ENCODE results near the gene BLM. TPM values are rescaled to one million over a fixed set of nuclear protein-coding genes. Genes with fewer than 3 reads are reported as not detected.

BLM gene
- 6.5 and 7.2 TPM in 2 replicates for total RNA-seq (2012; rRNA removed)
- polyA plus RNA-seq (2012; rRNA removed) = 2.3 and 2.5 TPM in 2 replicates
- polyA plus RNA-seq (2012; cell fraction: cytosol; rRNA removed) = 0.26 and 0.64 TPM in 2 replicates
- polyA plus RNA-seq (2012; cell fraction: nucleus; rRNA removed; ENCODE audit: low replicate concordance) = 0.27 and 1.7 TPM in 2 replicates
- Bru-seq, nascent RNA = percentile 40 among the genes with signal in this experiment
- percentile 34 among the genes with signal in this experiment for BruChase-seq, experiment 1, labeled RNA remaining after a 6-hour chase
- percentile 32 among the genes with signal in this experiment for BruChase-seq, experiment 2, labeled RNA remaining after a 2-hour chase
- long read RNA-seq, full-length matches to known transcripts = 4 of 5 reads
- long read RNA-seq, partial matches to known transcripts = 0 of 5 reads
- long read RNA-seq, other reads (novel, unspliced or antisense) = 1 of 5 reads

DNA sequence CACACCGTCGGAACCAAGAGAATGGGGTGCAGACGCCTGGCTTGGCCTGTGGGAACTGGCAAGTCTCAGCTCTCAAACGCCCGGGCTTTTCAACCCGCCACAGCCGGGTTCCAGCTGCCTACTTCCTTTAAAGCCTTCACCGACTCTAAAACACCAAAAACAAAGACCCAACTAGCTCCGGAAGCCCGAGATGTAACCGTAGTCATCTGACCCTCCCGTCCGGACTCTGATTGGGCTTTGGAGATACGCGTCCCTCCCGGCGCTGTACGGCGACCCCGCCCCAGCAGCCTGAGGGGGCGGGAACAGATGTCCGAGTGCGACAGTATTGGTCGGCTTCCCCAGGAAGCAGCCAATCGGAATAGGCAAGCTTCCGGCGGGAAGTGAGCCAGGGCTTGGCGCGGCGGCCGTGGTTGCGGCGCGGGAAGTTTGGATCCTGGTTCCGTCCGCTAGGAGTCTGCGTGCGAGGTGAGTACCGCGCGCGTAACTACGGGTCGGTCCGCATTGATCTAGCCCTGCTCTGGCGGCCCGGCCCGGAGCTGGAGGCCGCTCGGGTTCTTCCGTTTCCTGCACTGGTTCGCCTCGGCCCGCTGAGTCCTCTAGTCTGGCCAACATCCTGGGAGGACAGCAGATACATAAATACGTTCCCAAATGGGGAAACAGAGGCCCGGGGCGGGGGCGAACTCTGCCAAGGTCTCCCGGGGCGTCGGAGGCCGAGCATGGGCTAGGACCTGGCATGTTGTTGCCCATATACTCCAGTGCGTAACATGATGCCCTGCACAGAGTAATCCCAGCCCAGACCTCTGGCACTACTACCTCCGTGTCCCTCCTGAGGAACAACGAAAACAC, at the start of gene BLM:
BLM (plus strand) TSS at position 371 of the 846 bp plus-strand sequence. CDS start 30,047 bp downstream, outside the sequence.
- Histone ChIP-seq H3K9me1 (ENCODE audit: insufficient read depth, low read length) (peaks cover 3% of the 10 kb centered on the region; the same call in 1 of the 2 replicates), H3K27ac (ENCODE audit: insufficient read depth, low read length) (peak within 1 kb of the TSS; percentile 69), H3K4me3 (ENCODE audit: insufficient read depth, low read depth, low read length) (peak within 1 kb of the TSS; percentile 63), H4K91ac (ENCODE audit: insufficient read depth, low read depth, low read length) (peak within 1 kb of the TSS; percentile 49), H2BK20ac (ENCODE audit: low read depth, low read length) (no peak within 1 kb of the TSS), H4K8ac (ENCODE audit: low read depth in 2 of 2, low read length in 2 of 2) (peak within 1 kb of the TSS; percentile 87 to 88), H3K18ac (ENCODE audit: low read depth, low read length) (no peak within 1 kb of the TSS; the same call in 1 of the 2 replicates), H3K56ac (ENCODE audit: extremely low read depth, insufficient read depth, low read length) (peak within 1 kb of the TSS; percentile 69), H3K4me2 (ENCODE audit: low read depth, low read length) (peak within 1 kb of the TSS; percentile 92), H2AK5ac (ENCODE audit: low read depth, low read length) (peak within 1 kb of the TSS; percentile 80; the same call in 1 of the 2 replicates), H3K4me1 (ENCODE audit: control insufficient read depth, insufficient read depth, low read length) (peaks cover 2% of the 10 kb centered on the region; the same call in 1 of the 2 replicates), H3K23ac (ENCODE audit: low read depth, low read length) (peak within 1 kb of the TSS; percentile 82), H3K4ac (ENCODE audit: low read depth, low read length) (peak within 1 kb of the TSS; percentile 72), H4K5ac (ENCODE audit: low read depth, low read length) (peak within 1 kb of the TSS; percentile 38), H2AFZ (replicated peaks; ENCODE audit: low read length, poor library complexity) (peak within 1 kb of the TSS; percentile 96), H3K14ac (replicated peaks; ENCODE audit: low read depth, low read length) (peak within 1 kb of the TSS; percentile 82), H4K20me1 (ENCODE audit: insufficient read depth, low read length) (no peaks in the 10 kb centered on the region), H3K27me3 (ENCODE audit: control insufficient read depth, insufficient read depth, low read length) (no peaks in the 10 kb centered on the region), H3K79me1 (ENCODE audit: low read depth in 1 of 2, low read length in 2 of 2) (peaks cover 10 to 20% of the 10 kb centered on the region in 2 experiments; a peak in 3 of 4 replicates), H3K36me3 (ENCODE audit: control insufficient read depth, insufficient read depth, low read length) (no peaks in the 10 kb centered on the region), H2AK9ac (replicated peaks; ENCODE audit: low read depth, low read length, poor library complexity) (peak within 1 kb of the TSS; percentile 76), H2BK15ac (ENCODE audit: low read depth, low read length) (peak within 1 kb of the TSS; percentile 6; the same call in 1 of the 3 replicates), H2BK5ac (ENCODE audit: low read depth, low read length, poor library complexity, severe bottlenecking) (peak within 1 kb of the TSS; percentile 31), H3K9me3 (ENCODE audit: control insufficient read depth, insufficient read depth, low read length) (no peaks in the 10 kb centered on the region), H3K9ac (ENCODE audit: low read depth, low read length) (peak within 1 kb of the TSS; percentile 87), H2BK120ac (ENCODE audit: low read depth, low read length) (no peak within 1 kb of the TSS)
- in situ Hi-C loops (cut with MboI; ENCODE audit: low sequenced_read_pairs) (no loop called here), dilution Hi-C loops (cut with HindIII; ENCODE audit: low sequenced_read_pairs, unreplicated experiment) (no loop called here), intact Hi-C loops (cut with micrococcal nuclease) (loop anchor here (5.0 kb wide), 2 partner anchors 155 to 170 kb away; no protein-coding TSS in a partner anchor)
- 0% methylated on average over 45 of the region's 65 CpGs; no CpG with 5 or more reads in 1 of the 2 experiments for WGBS, 2 experiments (ENCODE audit: extremely low coverage in 2 of 2, insufficient read length in 1 of 2)
- ChIA-PET POLR2A (ENCODE audit: unreplicated experiment) (no interaction called here), CTCF (interaction anchor here (0.6 to 0.9 kb wide), 2 partner anchors 76 to 168 kb away, joined by 3 read pairs; no protein-coding TSS in a partner anchor)
- BruUV-seq (replicated peaks) = no TSS peak
- DNase-seq = peak; percentile 97
- peak; percentile 100 for ATAC-seq (ENCODE audit: low read depth)
- TF ChIP-seq NFE2L2 (IDR thresholded peaks at IDR 0.05; ENCODE audit: low read depth, low read length) (no peak), FOS (IDR thresholded peaks at IDR 0.05; ENCODE audit: low read depth, low read length) (no peak), BHLHE40 (IDR thresholded peaks at IDR 0.05; ENCODE audit: low read depth, low read length) (no peak), SMC3 (IDR thresholded peaks at IDR 0.05; ENCODE audit: low read depth, low read length) (no peak), MXI1 (IDR thresholded peaks at IDR 0.05; ENCODE audit: borderline replicate concordance, low read depth, low read length) (peak; percentile 100), MAZ (IDR thresholded peaks at IDR 0.05; ENCODE audit: borderline replicate concordance, low read depth, low read length) (peak; percentile 78; the same call in 1 of the 2 replicates), RCOR1 (IDR thresholded peaks at IDR 0.05; ENCODE audit: insufficient replicate concordance, low read length) (no peak)
- TF ChIP-seq, protein P1, sequence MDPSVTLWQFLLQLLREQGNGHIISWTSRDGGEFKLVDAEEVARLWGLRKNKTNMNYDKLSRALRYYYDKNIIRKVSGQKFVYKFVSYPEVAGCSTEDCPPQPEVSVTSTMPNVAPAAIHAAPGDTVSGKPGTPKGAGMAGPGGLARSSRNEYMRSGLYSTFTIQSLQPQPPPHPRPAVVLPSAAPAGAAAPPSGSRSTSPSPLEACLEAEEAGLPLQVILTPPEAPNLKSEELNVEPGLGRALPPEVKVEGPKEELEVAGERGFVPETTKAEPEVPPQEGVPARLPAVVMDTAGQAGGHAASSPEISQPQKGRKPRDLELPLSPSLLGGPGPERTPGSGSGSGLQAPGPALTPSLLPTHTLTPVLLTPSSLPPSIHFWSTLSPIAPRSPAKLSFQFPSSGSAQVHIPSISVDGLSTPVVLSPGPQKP (IDR thresholded peaks at IDR 0.05; ENCODE audit: borderline replicate concordance, low read depth, low read length) = no peak
- TF ChIP-seq, protein P2, sequence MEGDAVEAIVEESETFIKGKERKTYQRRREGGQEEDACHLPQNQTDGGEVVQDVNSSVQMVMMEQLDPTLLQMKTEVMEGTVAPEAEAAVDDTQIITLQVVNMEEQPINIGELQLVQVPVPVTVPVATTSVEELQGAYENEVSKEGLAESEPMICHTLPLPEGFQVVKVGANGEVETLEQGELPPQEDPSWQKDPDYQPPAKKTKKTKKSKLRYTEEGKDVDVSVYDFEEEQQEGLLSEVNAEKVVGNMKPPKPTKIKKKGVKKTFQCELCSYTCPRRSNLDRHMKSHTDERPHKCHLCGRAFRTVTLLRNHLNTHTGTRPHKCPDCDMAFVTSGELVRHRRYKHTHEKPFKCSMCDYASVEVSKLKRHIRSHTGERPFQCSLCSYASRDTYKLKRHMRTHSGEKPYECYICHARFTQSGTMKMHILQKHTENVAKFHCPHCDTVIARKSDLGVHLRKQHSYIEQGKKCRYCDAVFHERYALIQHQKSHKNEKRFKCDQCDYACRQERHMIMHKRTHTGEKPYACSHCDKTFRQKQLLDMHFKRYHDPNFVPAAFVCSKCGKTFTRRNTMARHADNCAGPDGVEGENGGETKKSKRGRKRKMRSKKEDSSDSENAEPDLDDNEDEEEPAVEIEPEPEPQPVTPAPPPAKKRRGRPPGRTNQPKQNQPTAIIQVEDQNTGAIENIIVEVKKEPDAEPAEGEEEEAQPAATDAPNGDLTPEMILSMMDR (conservative IDR thresholded peaks at IDR 0.05; ENCODE audit: low read depth, low read length) = peak; percentile 20; the same call in 1 of the 2 replicates
- TF ChIP-seq, protein P3, sequence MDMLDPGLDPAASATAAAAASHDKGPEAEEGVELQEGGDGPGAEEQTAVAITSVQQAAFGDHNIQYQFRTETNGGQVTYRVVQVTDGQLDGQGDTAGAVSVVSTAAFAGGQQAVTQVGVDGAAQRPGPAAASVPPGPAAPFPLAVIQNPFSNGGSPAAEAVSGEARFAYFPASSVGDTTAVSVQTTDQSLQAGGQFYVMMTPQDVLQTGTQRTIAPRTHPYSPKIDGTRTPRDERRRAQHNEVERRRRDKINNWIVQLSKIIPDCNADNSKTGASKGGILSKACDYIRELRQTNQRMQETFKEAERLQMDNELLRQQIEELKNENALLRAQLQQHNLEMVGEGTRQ (IDR thresholded peaks at IDR 0.05; ENCODE audit: low read depth, low read length) = peak; percentile 78
